GM19452 (cell line): ENCODE measurements around the gene PDXK.

Source experiments
- ATAC-seq: cut with Tn5 transposase; IDR thresholded peaks from one replicate; pipeline ENCODE4 v1.9.1; 2021; ENCODE audit not compliant: unreplicated experiment

PDXK gene

DNA sequence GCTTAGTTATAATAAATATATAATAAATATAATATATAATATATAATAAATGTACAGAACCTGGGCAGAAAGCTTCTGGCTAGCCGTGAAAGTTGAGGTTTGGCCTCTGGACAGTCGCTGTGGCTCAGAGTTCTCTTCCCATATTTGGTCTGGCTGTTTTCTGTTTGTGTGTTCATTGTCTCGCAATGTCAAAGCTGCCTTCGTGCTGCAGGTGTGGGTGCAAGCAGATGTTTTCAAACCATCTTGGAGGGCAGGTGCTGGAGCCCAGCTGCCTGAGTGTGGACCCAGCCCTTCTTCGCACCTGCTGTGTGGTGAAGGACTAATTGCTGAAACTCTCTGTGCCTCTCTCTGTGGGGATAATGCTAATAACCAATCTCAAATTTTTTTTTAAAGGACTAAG lies 60.7 kb downstream of the PDXK start:
- ATAC-seq: no peak

- ATAC-seq: no peak
These were observed 62.9 kb downstream of the PDXK start for GRCh38 chr21:43781846-43782245.

- no peak for ATAC-seq
These were observed 63.6 kb downstream of the PDXK start for GRCh38 chr21:43782431-43783097.

DNA sequence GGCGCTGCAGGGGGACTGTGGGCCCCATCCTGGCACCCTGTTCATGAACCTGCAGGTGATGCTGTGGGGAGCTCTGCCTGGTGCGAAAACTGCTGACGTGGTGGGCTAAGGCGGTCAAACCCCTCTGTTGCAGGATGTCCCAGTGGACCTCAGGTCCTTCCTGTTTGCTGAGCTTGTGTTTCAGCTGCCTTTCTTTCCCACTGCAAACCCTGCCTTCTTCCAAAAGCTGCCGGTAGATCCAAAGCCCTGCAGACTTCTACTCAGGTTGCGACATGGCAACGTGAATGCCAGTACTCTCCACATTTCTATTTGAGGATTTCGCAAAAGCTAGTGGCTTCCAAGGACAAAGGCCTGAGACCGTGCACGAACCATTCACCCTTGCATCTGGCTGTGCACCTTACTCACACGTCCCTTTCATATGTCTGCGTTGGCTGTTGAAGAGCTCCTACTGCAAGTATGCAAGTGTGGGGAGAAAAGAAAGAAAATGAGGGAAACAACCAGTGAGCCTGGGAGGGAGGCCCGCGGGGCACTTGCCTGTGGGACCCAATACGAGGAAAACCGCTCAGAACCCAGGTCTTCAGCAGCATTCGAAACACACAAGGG lies 64.3 kb downstream of the PDXK start:
- ATAC-seq: no peak

GRCh38 chr21:43785134-43785533 lies 66.2 kb downstream of the PDXK start:
- ATAC-seq: no peak

- no peak for ATAC-seq
These were observed 67.4 kb downstream of the PDXK start for GRCh38 chr21:43786300-43786806.

GRCh38 chr21:43786807-43787440 lies 68.0 kb downstream of the PDXK start:
- ATAC-seq: no peak

DNA sequence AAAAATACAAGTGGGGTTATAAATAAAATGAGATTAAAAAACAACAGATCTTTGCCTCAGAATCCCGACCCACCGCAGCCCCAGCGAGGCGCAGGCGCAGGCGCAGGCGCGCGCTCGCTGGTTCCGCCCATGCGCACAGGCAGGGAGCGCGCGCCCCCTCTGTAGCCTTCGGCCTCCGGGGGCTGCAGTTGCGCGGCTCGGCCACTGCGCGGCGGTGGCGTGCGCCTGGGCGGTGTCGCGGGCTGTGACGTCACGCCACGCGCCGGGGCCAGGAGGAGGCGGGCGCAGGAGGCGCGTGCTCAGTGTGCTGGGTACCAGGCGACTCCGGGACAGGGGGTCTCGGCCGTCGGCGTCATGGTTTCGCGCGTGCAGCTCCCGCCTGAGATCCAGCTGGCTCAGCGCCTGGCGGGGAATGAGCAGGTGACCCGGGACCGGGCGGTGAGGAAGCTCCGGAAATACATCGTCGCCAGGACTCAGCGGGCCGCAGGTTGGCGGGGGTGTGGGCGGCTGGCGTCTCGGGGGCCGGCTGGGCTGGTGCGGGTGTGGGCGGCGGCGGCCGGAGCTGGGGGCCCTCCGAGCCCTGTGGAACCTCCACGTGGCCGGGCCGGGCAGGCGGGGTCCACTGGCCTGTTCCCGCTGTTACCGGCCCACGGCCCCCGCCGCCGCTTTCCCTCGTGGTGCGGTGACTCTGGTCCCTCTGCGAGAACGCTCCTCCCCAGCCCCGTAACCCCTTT lies 70.5 kb downstream of the PDXK start, which contains the start of gene RRP1:
Gene RRP1, plus strand, starts transcription at position 302 of the 734 bp plus-strand sequence. Its CDS starts 53 bp downstream, at position 355.
- peak; percentile 82 for ATAC-seq

- no peak for ATAC-seq
These were observed 71.1 kb downstream of the PDXK start for GRCh38 chr21:43790010-43790524.

GRCh38 chr21:43792406-43792805 lies 73.5 kb downstream of the PDXK start:
- ATAC-seq: no peak

DNA sequence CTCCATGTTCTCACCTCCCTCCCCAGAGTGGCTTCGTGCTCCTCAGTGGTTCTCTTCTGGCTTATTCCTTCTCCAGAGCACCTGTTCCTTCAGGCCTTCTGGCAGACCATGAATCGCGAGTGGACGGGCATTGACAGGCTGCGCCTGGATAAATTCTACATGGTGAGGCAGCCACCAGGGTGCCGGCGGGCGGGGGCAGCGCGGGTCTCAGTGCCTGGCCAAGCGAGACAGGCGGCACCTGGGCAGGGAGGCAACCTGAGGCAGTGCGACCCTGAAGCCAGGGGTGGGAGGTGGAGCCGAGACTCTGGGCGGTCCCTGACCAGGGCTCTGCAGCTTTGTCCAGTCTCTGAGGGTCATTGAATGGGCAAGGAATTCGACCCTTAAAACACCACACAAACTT lies 74.3 kb downstream of the PDXK start:
- ATAC-seq: no peak

DNA sequence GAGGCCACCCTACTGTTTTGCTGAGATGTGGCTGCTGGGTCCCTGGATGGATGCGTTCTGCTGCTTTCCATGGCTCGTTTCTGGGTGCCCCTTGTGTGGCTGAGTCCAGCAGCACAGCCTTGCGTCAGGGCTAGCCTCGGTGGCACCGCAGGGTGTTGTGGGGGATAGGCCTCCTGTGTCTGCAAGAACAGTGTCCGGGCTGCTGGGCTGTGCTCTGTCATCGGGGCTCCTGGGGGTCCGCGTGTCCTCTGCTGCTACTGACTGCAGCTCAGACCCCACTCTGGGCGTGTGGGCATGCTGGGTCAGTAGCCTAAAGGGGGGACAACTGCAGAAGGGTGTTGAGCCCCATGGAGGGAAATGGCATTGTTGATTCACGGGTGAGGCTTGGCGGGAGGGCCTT lies 75.4 kb downstream of the PDXK start:
- no peak for ATAC-seq

GRCh38 chr21:43794857-43795256 lies 75.9 kb downstream of the PDXK start:
- ATAC-seq: no peak

DNA sequence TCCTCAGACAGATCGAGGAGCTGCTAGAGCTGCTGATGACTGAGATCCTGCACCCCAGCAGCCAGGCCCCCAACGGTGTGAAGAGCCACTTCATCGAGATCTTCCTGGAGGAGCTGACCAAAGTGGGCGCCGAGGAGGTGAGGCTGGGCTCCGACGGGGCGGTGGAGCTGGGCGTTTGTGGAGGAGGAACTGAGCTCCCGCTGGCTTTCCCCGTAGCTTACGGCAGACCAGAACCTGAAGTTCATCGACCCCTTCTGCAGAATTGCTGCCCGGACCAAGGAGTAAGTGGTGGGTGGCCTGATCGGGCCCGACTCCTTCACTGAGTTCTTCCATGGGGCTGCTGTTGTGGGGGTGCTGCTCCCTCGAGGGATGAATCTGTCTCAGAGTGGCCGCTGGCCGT lies 78.5 kb downstream of the PDXK start:
- no peak for ATAC-seq

GRCh38 chr21:43797925-43798715 lies 79.2 kb downstream of the PDXK start:
- ATAC-seq: no peak

DNA sequence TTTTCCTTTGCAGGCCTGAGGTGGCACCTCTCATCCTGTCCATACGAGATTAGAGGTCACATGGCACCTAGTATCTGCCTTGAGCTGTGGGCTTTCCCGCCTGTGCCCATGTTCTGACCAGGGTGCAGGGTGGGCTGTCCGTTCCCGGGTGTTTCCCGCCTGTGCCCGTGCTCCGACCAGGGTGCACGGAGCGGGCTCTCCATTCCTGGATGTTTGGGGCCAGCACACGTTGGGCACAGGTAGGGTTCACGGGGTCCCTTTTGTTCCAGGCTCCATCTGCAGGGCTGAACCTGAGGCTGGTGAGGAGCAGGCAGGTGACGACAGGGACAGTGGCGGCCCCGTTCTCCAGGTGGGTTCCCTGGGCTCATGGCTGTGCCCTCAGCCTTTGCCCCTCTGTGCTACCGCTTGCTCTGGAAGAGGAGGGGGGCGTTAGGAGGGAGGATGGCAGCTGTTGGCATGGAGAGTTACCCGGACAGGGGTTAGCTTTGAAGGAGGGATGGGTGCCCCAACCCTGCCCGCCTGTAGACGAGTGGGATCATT lies 80.4 kb downstream of the PDXK start:
- ATAC-seq: no peak

DNA sequence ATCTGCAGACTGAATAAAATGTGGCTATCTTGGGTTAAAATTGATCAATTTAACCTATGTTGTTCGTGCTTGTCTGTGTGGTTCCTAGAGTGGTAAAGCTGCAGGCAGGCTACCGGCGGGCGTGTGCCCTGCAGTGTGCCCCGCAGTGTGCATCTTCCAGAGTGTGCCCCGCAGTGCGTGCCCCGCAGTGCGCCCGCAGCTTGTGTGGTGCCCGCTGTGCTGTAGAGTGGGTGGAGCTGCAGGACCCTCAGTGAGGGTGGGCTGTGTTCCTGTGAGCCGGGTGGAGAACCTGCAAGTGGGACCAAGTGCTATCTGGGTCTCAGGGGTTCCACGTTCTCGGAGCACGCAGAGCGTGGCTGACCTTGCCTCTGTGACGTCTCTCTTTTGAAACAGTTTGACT lies 81.2 kb downstream of the PDXK start:
- ATAC-seq: no peak

GRCh38 chr21:43800566-43800965 lies 81.6 kb downstream of the PDXK start:
- ATAC-seq: no peak

DNA sequence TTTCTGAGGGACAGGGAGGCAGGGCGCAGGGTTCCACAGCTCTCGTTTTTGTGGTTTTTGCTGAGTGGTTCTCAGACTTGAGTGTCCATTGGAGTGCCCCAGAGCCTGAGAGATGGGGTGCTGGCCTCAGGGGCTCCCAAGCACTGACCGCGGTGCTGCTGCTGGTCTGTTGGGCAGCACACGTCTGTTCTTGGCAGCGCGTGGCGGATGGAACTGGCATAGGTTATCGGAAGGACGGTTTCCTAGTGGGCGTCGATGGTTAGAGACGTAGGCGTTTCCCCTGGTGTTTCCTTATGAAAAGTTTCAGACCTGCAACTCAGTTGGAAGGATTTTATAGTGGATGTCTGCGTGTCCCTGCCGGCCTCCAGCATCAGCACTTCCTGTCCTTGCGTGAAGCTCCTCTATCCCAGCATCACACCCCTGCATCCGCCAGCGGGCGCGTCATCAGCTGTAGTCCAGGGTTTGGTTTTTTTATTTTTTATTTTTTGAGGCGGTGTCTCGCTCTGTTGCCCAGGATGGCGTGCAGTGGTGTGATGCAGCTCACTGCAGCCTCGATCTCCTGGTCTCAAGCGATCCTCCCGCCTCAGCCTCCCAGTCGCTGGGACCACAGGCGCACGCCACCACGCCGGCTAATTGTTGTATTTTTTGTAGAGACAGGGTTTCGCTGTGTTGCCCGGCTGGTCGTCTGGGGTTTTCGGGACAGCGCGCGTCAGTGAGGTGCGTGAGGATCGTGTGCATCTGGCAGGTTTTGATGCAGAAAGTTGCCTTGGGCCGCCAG lies 82.3 kb downstream of the PDXK start:
- ATAC-seq: no peak
